Skeletal muscle tissue (tissue), 5 donors: ENCODE measurements around the gene SPINK8. TPM values are rescaled to one million over a fixed set of nuclear protein-coding genes. Genes with fewer than 3 reads are reported as not detected.

Experiments used
- H3K27ac ChIP-seq: one replicate; pipeline ENCODE4 v1.7.0; 2013; ENCODE audit warnings: mild to moderate bottlenecking, low read depth, low read length, inconsistent platforms
- H3K27me3 ChIP-seq, 3 donors: one replicate each; pipeline ENCODE4 v1.7.0; 2013; ENCODE audit warnings: low read length in 3 of 3; ENCODE audit not compliant: control insufficient read depth in 3 of 3, insufficient read depth in 3 of 3
- H3K36me3 ChIP-seq, 3 donors: one replicate each; pipeline ENCODE4 v1.7.0; 2013; ENCODE audit warnings: low read length in 3 of 3; ENCODE audit not compliant: control insufficient read depth in 3 of 3, insufficient read depth in 3 of 3
- H3K4me1 ChIP-seq, 3 donors: one replicate each; pipeline ENCODE4 v1.7.0; 2013; ENCODE audit warnings: low read length in 3 of 3, mild to moderate bottlenecking in 3 of 3; ENCODE audit not compliant: control insufficient read depth in 3 of 3, insufficient read depth in 3 of 3
- H3K4me3 ChIP-seq, 3 donors: one replicate each; pipeline ENCODE4 v1.7.0; 2013; ENCODE audit warnings: low read length in 3 of 3
- H3K9ac ChIP-seq, 3 donors: one replicate each; pipeline ENCODE4 v1.7.0; 2013; ENCODE audit warnings: low read length in 3 of 3, mild to moderate bottlenecking in 3 of 3, moderate library complexity in 2 of 3, low read depth in 1 of 3
- H3K9me3 ChIP-seq, 3 donors: one replicate each; pipeline ENCODE4 v1.7.0; 2013; ENCODE audit warnings: low read length in 3 of 3; ENCODE audit not compliant: control insufficient read depth in 3 of 3
- small RNA-seq: library from RNA; depleted of rRNA; stranded (forward); fragments of <200 nt; gene quantifications from one replicate; pipeline ENCODE3, GENCODE V24; 2014
- total RNA-seq: library from RNA; depleted of rRNA; stranded (reverse); fragments of >200 nt; gene quantifications from one replicate; pipeline ENCODE4 v1.2.3, GENCODE V29; 2014
- donor health status: Osteomylitis.

SPINK8 gene
- total RNA-seq, 1 donor from 2014 or later = not detected

- no peak overlapping the region for H3K9ac ChIP-seq
- H3K27ac ChIP-seq = no peak overlapping the region
- H3K27me3 ChIP-seq = no peaks in the 10 kb centered on the region
- H3K4me3 ChIP-seq = no peak overlapping the region
- H3K9me3 ChIP-seq = no peaks in the 10 kb centered on the region
- H3K4me1 ChIP-seq = peaks cover 0 to 3% (median 0%) of the 10 kb centered on the region in 3 donors
- peaks cover 11 to 26% (median 21%) of the 10 kb centered on the region in 3 donors for H3K36me3 ChIP-seq
These were observed 63.2 kb downstream of the SPINK8 start for GRCh38 chr3:48270306-48270705.

- H3K36me3 ChIP-seq = peaks cover 11 to 26% (median 21%) of the 10 kb centered on the region in 3 donors
These were observed 63.9 kb downstream of the SPINK8 start for GRCh38 chr3:48269592-48269991.

GRCh38 chr3:48268936-48269561, 64.4 kb downstream of the SPINK8 start:
- Histone ChIP-seq H3K27me3 (no peaks in the 10 kb centered on the region), H3K27ac (no peak overlapping the region), H3K4me1 (peaks cover 0 to 3% (median 0%) of the 10 kb centered on the region in 3 donors), H3K4me3 (no peak overlapping the region), H3K9ac (no peak overlapping the region), H3K36me3 (peaks cover 11 to 26% (median 21%) of the 10 kb centered on the region in 3 donors), H3K9me3 (no peaks in the 10 kb centered on the region)

More at GRCh38 chr3:48269592-48269991, 63.9 kb downstream of the SPINK8 start:
- Histone ChIP-seq H3K9ac (no peak overlapping the region), H3K27ac (no peak overlapping the region), H3K4me1 (peaks cover 0 to 3% (median 0%) of the 10 kb centered on the region in 3 donors), H3K4me3 (no peak overlapping the region), H3K27me3 (no peaks in the 10 kb centered on the region), H3K9me3 (no peaks in the 10 kb centered on the region)

GRCh38 chr3:48268381-48268935, 65.0 kb downstream of the SPINK8 start:
- Histone ChIP-seq H3K27me3 (no peaks in the 10 kb centered on the region), H3K9ac (no peak overlapping the region), H3K4me1 (peaks cover 0 to 3% (median 0%) of the 10 kb centered on the region in 3 donors), H3K27ac (no peak overlapping the region), H3K4me3 (no peak overlapping the region), H3K36me3 (peaks cover 14 to 30% (median 21%) of the 10 kb centered on the region in 3 donors), H3K9me3 (no peaks in the 10 kb centered on the region)

- H3K4me1 ChIP-seq = peaks cover 0 to 3% (median 0%) of the 10 kb centered on the region in 3 donors
- H3K9ac ChIP-seq = no peak overlapping the region
- no peak overlapping the region for H3K4me3 ChIP-seq
- no peaks in the 10 kb centered on the region for H3K9me3 ChIP-seq
- H3K27ac ChIP-seq = no peak overlapping the region
- no peaks in the 10 kb centered on the region for H3K27me3 ChIP-seq
- H3K36me3 ChIP-seq = peaks cover 14 to 30% (median 21%) of the 10 kb centered on the region in 3 donors
These were observed 65.7 kb downstream of the SPINK8 start for GRCh38 chr3:48267782-48268181.

GRCh38 chr3:48258530-48258929, 74.9 kb downstream of the SPINK8 start:
- Histone ChIP-seq H3K4me1 (no peaks in the 10 kb centered on the region), H3K27ac (no peak overlapping the region), H3K36me3 (peaks cover 19 to 21% (median 21%) of the 10 kb centered on the region in 3 donors), H3K27me3 (no peaks in the 10 kb centered on the region), H3K9me3 (no peaks in the 10 kb centered on the region), H3K9ac (no peak overlapping the region), H3K4me3 (no peak overlapping the region)

Small RNA genes within 50 kb of the gene (small RNA-seq; reads per million reads assigned to genes)
- gene MIR2115 (0.16 reads per million), gene RF00019 (not detected), gene RN7SL321P (not detected)

Other genes with a start within 250 kb of the SPINK8 start
- 3.7 TPM for gene CDC25A, start 145.2 kb downstream of the SPINK8 start, total RNA-seq
- gene CAMP, start 110.2 kb downstream of the SPINK8 start, total RNA-seq = not detected
- gene ZNF589, start 92.6 kb downstream of the SPINK8 start, total RNA-seq = 4.7 TPM
- gene NME6, start 32.3 kb downstream of the SPINK8 start, total RNA-seq = 18.8 TPM
- 0.52 TPM for gene FBXW12, start 38.6 kb upstream of the SPINK8 start, total RNA-seq
- gene PLXNB1, start 96.4 kb upstream of the SPINK8 start, total RNA-seq = 11.5 TPM
- 9.9 TPM for gene CCDC51, start 106.5 kb upstream of the SPINK8 start, total RNA-seq
- gene TMA7, start 106.6 kb upstream of the SPINK8 start, total RNA-seq = 157 TPM
- 4.7 TPM for gene ATRIP, start 113.1 kb upstream of the SPINK8 start, total RNA-seq
- gene SHISA5, start 170.5 kb upstream of the SPINK8 start, total RNA-seq = 32.4 TPM
- gene PFKFB4, start 223.1 kb upstream of the SPINK8 start, total RNA-seq = 8.4 TPM
- gene UCN2, start 230.1 kb upstream of the SPINK8 start, total RNA-seq = not detected